ENCODE measurements around the gene NCAPG2. TPM values are rescaled to one million over a fixed set of nuclear protein-coding genes. Genes with fewer than 3 reads are reported as not detected.

The NCAPG2 gene
- polyA plus RNA-seq, 1 experiment = 19.5 TPM

- Histone ChIP-seq H3K36me3 (ENCODE audit: control insufficient read depth, insufficient read depth, low read length) (peaks cover 12% of the 10 kb centered on the region), H3K4me3 (ENCODE audit: low read depth, low read length) (no peak overlapping the region), H3K27me3 (ENCODE audit: control insufficient read depth, insufficient read depth, low read length) (no peaks in the 10 kb centered on the region)
- POLR2A ChIA-PET = no interaction called here
- CTCF ChIA-PET = interaction anchor here (0.9 to 1.4 kb wide), 2 partner anchors 12 to 15 kb away, joined by 3 to 5 read pairs; no protein-coding TSS in a partner anchor
- no peak for DNase-seq (ENCODE audit: low read depth)
- TF ChIP-seq CTCF (IDR thresholded peaks at IDR 0.05; ENCODE audit: insufficient read depth, low read depth, low read length) = no peak
These were observed 26.1 kb upstream of the NCAPG2 start for GRCh38 chr7:158730383-158731346.

- Histone ChIP-seq H3K4me3 (ENCODE audit: low read depth, low read length) (no peak overlapping the region), H3K27me3 (ENCODE audit: control insufficient read depth, insufficient read depth, low read length) (no peaks in the 10 kb centered on the region), H3K36me3 (ENCODE audit: control insufficient read depth, insufficient read depth, low read length) (peaks cover 12% of the 10 kb centered on the region)
- no peak for TF ChIP-seq CTCF (IDR thresholded peaks at IDR 0.05; ENCODE audit: insufficient read depth, low read depth, low read length)
- ChIA-PET POLR2A (no interaction called here), CTCF (interaction anchor here (0.9 to 1.4 kb wide), 2 partner anchors 11 to 15 kb away, joined by 3 to 5 read pairs; no protein-coding TSS in a partner anchor)
- no peak for DNase-seq (ENCODE audit: low read depth)
These were observed 25.2 kb upstream of the NCAPG2 start for GRCh38 chr7:158729646-158730382.

DNA sequence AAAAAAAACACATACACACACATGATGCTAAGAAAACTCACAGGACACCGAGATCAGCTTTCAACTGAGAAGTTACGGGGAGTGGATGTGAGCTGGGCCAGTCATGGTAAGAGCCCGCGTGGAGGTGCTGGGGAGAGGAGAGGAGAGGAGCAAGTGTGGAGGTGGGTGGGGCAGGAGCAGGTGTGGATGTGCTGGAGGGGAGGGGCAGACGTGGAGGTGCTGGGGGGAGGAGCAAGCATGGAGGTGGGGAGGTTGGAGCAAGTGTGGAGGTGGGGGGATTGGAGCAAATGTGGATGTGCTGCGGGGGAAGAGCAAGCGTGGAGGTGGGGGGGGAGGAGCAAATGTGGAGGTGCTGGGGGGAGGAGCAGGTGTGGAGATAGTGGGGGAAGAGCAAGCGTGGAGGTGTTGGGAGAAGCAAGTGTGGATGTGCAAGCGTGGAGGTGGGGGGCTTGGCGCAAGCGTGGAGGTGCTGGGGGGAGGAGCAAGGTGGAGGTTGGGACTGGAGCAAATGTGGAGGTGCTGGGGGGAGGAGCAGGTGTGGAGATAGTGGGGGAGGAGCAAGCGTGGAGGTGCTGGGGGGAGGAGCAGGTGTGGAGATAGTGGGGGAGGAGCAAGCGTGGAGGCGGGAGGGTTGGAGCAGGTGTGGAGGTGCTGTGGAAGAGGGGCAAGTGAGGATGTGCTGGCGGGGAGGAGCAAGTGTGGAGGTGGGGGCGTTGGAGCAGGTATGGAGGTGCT lies 24.5 kb upstream of the NCAPG2 start:
- no peak for TF ChIP-seq CTCF (IDR thresholded peaks at IDR 0.05; ENCODE audit: insufficient read depth, low read depth, low read length)
- CTCF ChIA-PET = interaction anchor here (0.9 to 1.4 kb wide), 2 partner anchors 10 to 14 kb away, joined by 3 to 5 read pairs; no protein-coding TSS in a partner anchor
- POLR2A ChIA-PET = no interaction called here
- Histone ChIP-seq H3K36me3 (ENCODE audit: control insufficient read depth, insufficient read depth, low read length) (peaks cover 11% of the 10 kb centered on the region), H3K4me3 (ENCODE audit: low read depth, low read length) (no peak overlapping the region), H3K27me3 (ENCODE audit: control insufficient read depth, insufficient read depth, low read length) (no peaks in the 10 kb centered on the region)
- no peak for DNase-seq (ENCODE audit: low read depth)

- DNase-seq (ENCODE audit: low read depth) = no peak
- CTCF ChIA-PET = interaction anchor here (1.2 kb wide), 1 partner anchor 25 kb away, joined by 3 read pairs; no protein-coding TSS in a partner anchor
- H3K27me3 ChIP-seq (ENCODE audit: control insufficient read depth, insufficient read depth, low read length) = no peaks in the 10 kb centered on the region
- TF ChIP-seq CTCF (IDR thresholded peaks at IDR 0.05; ENCODE audit: insufficient read depth, low read depth, low read length) = no peak
- POLR2A ChIA-PET = no interaction called here
- H3K36me3 ChIP-seq (ENCODE audit: control insufficient read depth, insufficient read depth, low read length) = peaks cover 8% of the 10 kb centered on the region
- H3K4me3 ChIP-seq (ENCODE audit: low read depth, low read length) = no peak overlapping the region
These were observed 23.1 kb upstream of the NCAPG2 start for GRCh38 chr7:158727690-158728089.
